Endothelial cell of umbilical vein (primary cell): Measurements from ENCODE around the gene ITGB8. TPM values are rescaled to one million over a fixed set of nuclear protein-coding genes. Genes with fewer than 3 reads are reported as not detected.

Source experiments
- BruUV-seq: library from RNA; stranded (reverse); fragments of 400-500 nt; replicated peaks from 2 replicates; lab custom pipeline; 2021; lab: Mats Ljungman, UMichigan
- CTCF ChIA-PET: fragments of 300-600, 350-600 bp; sonication (Branson Sonifier 250); formaldehyde crosslinking; loops from one replicate; lab custom pipeline; 2021; ENCODE audit warnings: antibody characterized with exemption, inconsistent platforms; lab: Charles Lee
- POLR2A ChIA-PET: fragments of 300-600, 350-600 bp; sonication (Branson Sonifier 250); formaldehyde crosslinking; loops from one replicate; lab custom pipeline; 2021; ENCODE audit warnings: antibody characterized with exemption, inconsistent platforms; lab: Charles Lee
- DNase-seq: peaks from one replicate; pipeline ENCODE4 v3.0.0-alpha.2; 2011; ENCODE audit warnings: low read depth, low spot score
- FAIRE-seq: peaks from 2 replicates; lab custom pipeline; 2011; peaks lifted over from hg19 to GRCh38; lab: Jason Lieb, UNC
- H2AFZ ChIP-seq: 2 replicates; pipeline ENCODE4 v1.6.0; 2012; ENCODE audit warnings: low read depth, low read length, control low read depth, inconsistent platforms
- H3K27ac ChIP-seq: 2 replicates; pipeline ENCODE4 v1.5.1; 2011; ENCODE audit warnings: low read depth, mild to moderate bottlenecking, control low read depth, low read length, moderate library complexity; ENCODE audit not compliant: insufficient read depth
- H3K27me3 ChIP-seq, 2 experiments: 2 replicates each; pipeline versions ENCODE4 v1.6.0 to v1.6.1; 2011; ENCODE audit warnings: low read length in 2 of 2, mixed read lengths in 1 of 2; ENCODE audit not compliant: control insufficient read depth in 2 of 2, insufficient read depth in 2 of 2
- H3K36me3 ChIP-seq, 2 experiments: 2 replicates in 1 of 2; 3 replicates in 1 of 2; pipeline ENCODE4 v1.5.1; 2011; ENCODE audit warnings: low read length in 2 of 2, mild to moderate bottlenecking in 1 of 2, moderate library complexity in 1 of 2; ENCODE audit not compliant: control insufficient read depth in 2 of 2, insufficient read depth in 2 of 2; ENCODE audit errors: extremely low read depth in 1 of 2
- H3K4me1 ChIP-seq: 3 replicates; pipeline ENCODE4 v1.5.1; 2011; ENCODE audit warnings: mild to moderate bottlenecking, low read length; ENCODE audit not compliant: control insufficient read depth, insufficient read depth; ENCODE audit errors: extremely low read depth
- H3K4me2 ChIP-seq: 2 replicates; pipeline ENCODE4 v1.6.1; 2011; ENCODE audit warnings: low read length, control low read depth, mixed read lengths; ENCODE audit not compliant: insufficient read depth
- H3K4me3 ChIP-seq, 3 experiments: fragments of 200-600 bp in 1 of 3; sonication (generic), shearing (Covaris generic) in 1 of 3; replicated peaks in 1 of 3; 2 replicates each; pipeline ENCODE4 v1.5.1; 2011 to 2016; ENCODE audit warnings: control low read depth in 3 of 3, low read length in 3 of 3, mild to moderate bottlenecking in 2 of 3, inconsistent platforms in 1 of 3, low read depth in 1 of 3, moderate library complexity in 1 of 3; ENCODE audit not compliant: insufficient read depth in 1 of 3
- H3K79me2 ChIP-seq: 2 replicates; pipeline ENCODE4 v1.6.0; 2012; ENCODE audit warnings: low read length, inconsistent platforms; ENCODE audit not compliant: control insufficient read depth, insufficient read depth
- H3K9ac ChIP-seq: replicated peaks from 2 replicates; pipeline ENCODE3; 2011; ENCODE audit warnings: low read length, control low read depth; ENCODE audit not compliant: insufficient read depth; ENCODE audit errors: extremely low read depth
- H3K9me1 ChIP-seq: replicated peaks from 3 replicates; pipeline ENCODE4 v1.6.0; 2011; ENCODE audit warnings: mild to moderate bottlenecking, low read length; ENCODE audit not compliant: control insufficient read depth, insufficient read depth; ENCODE audit errors: extremely low read depth
- H3K9me3 ChIP-seq: replicated peaks from 2 replicates; pipeline ENCODE4 v1.5.1; 2012; ENCODE audit warnings: low read length, inconsistent platforms; ENCODE audit not compliant: control insufficient read depth, insufficient read depth
- H4K20me1 ChIP-seq: replicated peaks from 2 replicates; pipeline ENCODE3; 2011; ENCODE audit warnings: mild to moderate bottlenecking, low read length; ENCODE audit not compliant: control insufficient read depth, insufficient read depth; ENCODE audit errors: extremely low read depth
- FOS ChIP-seq: IDR thresholded peaks from 2 replicates; pipeline ENCODE4 v1.6.1; 2011; ENCODE audit warnings: mild to moderate bottlenecking, low read length, moderate library complexity, borderline replicate concordance; ENCODE audit not compliant: insufficient read depth
- dilution Hi-C: fragments of 300-500 bp; cut with MboI; formaldehyde crosslinking; loops from one replicate; pipeline ENCODE4 v1.15.0; 2019; ENCODE audit warnings: low sequenced_read_pairs; ENCODE audit not compliant: extremely low pct_ligation_motif_present
- intact Hi-C: fragments of 100-400 bp; cut with micrococcal nuclease; formaldehyde crosslinking; loops from one replicate; pipeline ENCODE4 v1.10.0; 2022
- polyA plus RNA-seq, 4 experiments: library from polyadenylated mRNA; depleted of rRNA in 3 of 4; stranded (reverse) in 3 of 4; unstranded in 1 of 4; fragments of >200 nt; gene quantifications; 2 replicates each; pipeline versions ENCODE4 v1.2.1 to v1.2.3, GENCODE V29; 2011 to 2012; ENCODE audit warnings: missing spikeins in 1 of 4
- total RNA-seq: library from RNA; stranded (reverse); gene quantifications from 2 replicates; pipeline ENCODE4 v1.2.3, GENCODE V29; 2021
- TF ChIP-seq, protein P1 (sequence below), 2 donors: IDR thresholded peaks; 1 replicate in 1 of 2; 2 replicates in 1 of 2; pipeline ENCODE4 v1.5.1; 2011; ENCODE audit warnings: low read length in 2 of 2, mild to moderate bottlenecking in 2 of 2, moderate library complexity in 2 of 2, control low read depth in 1 of 2, inconsistent platforms in 1 of 2, low read depth in 1 of 2; ENCODE audit not compliant: insufficient read depth in 1 of 2; ENCODE audit errors: extremely low read depth in 1 of 2
- TF ChIP-seq, protein P2 (sequence below): IDR thresholded peaks from 2 replicates; pipeline ENCODE4 v1.6.1; 2011; ENCODE audit not compliant: insufficient read depth, insufficient read length

Gene ITGB8
- total and polyA plus RNA-seq, 2 donors (not counting 3 experiments of a cell fraction or from before 2014, with no cell fraction given): 2.9 to 8.2 TPM

DNA sequence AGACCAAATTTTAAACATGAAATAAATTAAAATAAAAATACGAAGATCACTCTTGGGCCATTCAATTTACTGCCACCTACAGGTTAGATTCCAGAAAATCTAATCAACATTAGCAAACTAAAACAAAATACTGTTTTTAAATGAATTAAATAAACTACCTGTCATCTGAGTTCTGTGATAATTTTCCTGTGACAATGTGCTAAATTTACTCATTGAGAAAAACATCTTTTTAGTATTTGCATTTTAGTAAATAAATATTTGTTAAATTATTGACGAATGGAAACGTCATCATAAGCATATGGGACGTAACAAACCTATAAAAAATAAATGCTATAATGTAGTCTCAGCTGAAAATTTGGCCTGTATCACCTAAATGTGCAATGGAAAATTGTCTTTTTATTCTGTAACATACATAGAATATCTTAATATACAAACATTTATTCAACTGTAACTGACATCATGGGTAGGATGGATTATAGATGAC lies 72.1 kb downstream of the ITGB8 start:
- Histone ChIP-seq H3K4me1 (peaks cover 16% of the 10 kb centered on the region), H3K27ac (no peak overlapping the region), H3K27me3 (no peaks in the 10 kb centered on the region), H3K4me3 (no peak overlapping the region), H3K79me2 (no peaks in the 10 kb centered on the region), H3K9me3 (no peaks in the 10 kb centered on the region), H3K36me3 (peaks cover 0 to 3% of the 10 kb centered on the region in 2 experiments), H3K4me2 (no peak overlapping the region), H2AFZ (no peak overlapping the region), H4K20me1 (no peaks in the 10 kb centered on the region), H3K9ac (no peak overlapping the region), H3K9me1 (no peaks in the 10 kb centered on the region)
- ChIA-PET CTCF (interaction anchor here (1.0 to 2.0 kb wide), 13 partner anchors 9 to 655 kb away, joined by 3 to 9 read pairs (median 4); partner anchors contain the start of gene ITGB8), POLR2A (no interaction called here)
- FAIRE-seq (no peak), DNase-seq (no peak)
- TF ChIP-seq, protein P1, sequence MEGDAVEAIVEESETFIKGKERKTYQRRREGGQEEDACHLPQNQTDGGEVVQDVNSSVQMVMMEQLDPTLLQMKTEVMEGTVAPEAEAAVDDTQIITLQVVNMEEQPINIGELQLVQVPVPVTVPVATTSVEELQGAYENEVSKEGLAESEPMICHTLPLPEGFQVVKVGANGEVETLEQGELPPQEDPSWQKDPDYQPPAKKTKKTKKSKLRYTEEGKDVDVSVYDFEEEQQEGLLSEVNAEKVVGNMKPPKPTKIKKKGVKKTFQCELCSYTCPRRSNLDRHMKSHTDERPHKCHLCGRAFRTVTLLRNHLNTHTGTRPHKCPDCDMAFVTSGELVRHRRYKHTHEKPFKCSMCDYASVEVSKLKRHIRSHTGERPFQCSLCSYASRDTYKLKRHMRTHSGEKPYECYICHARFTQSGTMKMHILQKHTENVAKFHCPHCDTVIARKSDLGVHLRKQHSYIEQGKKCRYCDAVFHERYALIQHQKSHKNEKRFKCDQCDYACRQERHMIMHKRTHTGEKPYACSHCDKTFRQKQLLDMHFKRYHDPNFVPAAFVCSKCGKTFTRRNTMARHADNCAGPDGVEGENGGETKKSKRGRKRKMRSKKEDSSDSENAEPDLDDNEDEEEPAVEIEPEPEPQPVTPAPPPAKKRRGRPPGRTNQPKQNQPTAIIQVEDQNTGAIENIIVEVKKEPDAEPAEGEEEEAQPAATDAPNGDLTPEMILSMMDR (IDR thresholded peaks at IDR 0.05; ENCODE audit: extremely low read depth in 1 of 2, insufficient read depth in 1 of 2, low read depth in 1 of 2, low read length in 2 of 2): peak; percentile 23 to 31
- TF ChIP-seq, protein P2, sequence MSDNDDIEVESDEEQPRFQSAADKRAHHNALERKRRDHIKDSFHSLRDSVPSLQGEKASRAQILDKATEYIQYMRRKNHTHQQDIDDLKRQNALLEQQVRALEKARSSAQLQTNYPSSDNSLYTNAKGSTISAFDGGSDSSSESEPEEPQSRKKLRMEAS: no peak
- dilution Hi-C loops (no loop called here), intact Hi-C loops (loop anchor here (2.0 to 10.0 kb wide), 5 partner anchors 50 to 656 kb away; no protein-coding TSS in a partner anchor)
- no TSS peak for BruUV-seq

DNA sequence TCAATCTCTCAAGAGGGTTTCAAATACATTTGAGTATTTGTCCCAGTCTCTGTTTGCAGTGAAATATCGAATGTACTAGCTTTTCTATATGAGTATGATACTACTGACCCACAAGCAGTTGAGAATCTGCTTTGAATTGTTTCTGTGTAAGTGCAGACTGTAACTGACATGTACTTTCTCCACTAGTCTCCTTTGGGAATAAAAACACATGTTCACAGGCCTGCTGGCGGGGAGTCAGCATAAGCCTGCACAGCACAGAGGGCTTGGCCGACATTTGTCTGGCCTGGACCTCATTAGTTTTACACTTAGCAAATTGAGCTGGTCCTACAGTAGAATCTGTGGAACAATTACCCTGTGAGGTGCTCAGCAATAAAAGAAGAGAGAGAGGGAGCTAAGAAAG lies 72.6 kb downstream of the ITGB8 start:
- peaks cover 21% of the 10 kb centered on the region for H3K4me1 ChIP-seq
- dilution Hi-C loops: no loop called here
- H3K79me2 ChIP-seq: no peaks in the 10 kb centered on the region
- no TSS peak for BruUV-seq
- POLR2A ChIA-PET: no interaction called here
- H3K9me1 ChIP-seq: no peaks in the 10 kb centered on the region
- H3K4me3 ChIP-seq: no peak overlapping the region
- intact Hi-C loops: loop anchor here (2.0 to 10.0 kb wide), 5 partner anchors 51 to 657 kb away; no protein-coding TSS in a partner anchor
- no peak overlapping the region for H3K4me2 ChIP-seq
- H2AFZ ChIP-seq: no peak overlapping the region
- H3K27me3 ChIP-seq: no peaks in the 10 kb centered on the region
- peaks cover 0 to 3% of the 10 kb centered on the region in 2 experiments for H3K36me3 ChIP-seq
- no peak overlapping the region for H3K9ac ChIP-seq
- DNase-seq (no peak), FAIRE-seq (no peak)
- CTCF ChIA-PET: interaction anchor here (1.0 to 2.0 kb wide), 4 partner anchors 21 to 656 kb away, joined by 3 to 9 read pairs (median 5); no protein-coding TSS in a partner anchor
- no peaks in the 10 kb centered on the region for H3K9me3 ChIP-seq
- H4K20me1 ChIP-seq: no peaks in the 10 kb centered on the region
- TF ChIP-seq FOS: no peak
- TF ChIP-seq, protein P1 (IDR thresholded peaks at IDR 0.05; ENCODE audit: extremely low read depth in 1 of 2, insufficient read depth in 1 of 2, low read depth in 1 of 2, low read length in 2 of 2): no peak
- H3K27ac ChIP-seq: no peak overlapping the region
